Mucosa of gallbladder (tissue), 1 donor: ENCODE measurements around the gene APOA4. TPM values are rescaled to one million over a fixed set of nuclear protein-coding genes. Genes with fewer than 3 reads are reported as not detected.
A peak's percentile ranks its signal among the peaks of the same experiment; 100 is the strongest.

Experiments used
- DNase-seq: peaks from one replicate; pipeline ENCODE4 v3.0.0-alpha.2; 2020; ENCODE audit warnings: low spot score
- total RNA-seq: library from RNA; stranded (reverse); gene quantifications from one replicate; pipeline ENCODE4 v1.2.1, GENCODE V29; 2021
- donor health status: DM: no; HTN: no; CAD: no.

APOA4 gene
- total RNA-seq: not detected

DNA sequence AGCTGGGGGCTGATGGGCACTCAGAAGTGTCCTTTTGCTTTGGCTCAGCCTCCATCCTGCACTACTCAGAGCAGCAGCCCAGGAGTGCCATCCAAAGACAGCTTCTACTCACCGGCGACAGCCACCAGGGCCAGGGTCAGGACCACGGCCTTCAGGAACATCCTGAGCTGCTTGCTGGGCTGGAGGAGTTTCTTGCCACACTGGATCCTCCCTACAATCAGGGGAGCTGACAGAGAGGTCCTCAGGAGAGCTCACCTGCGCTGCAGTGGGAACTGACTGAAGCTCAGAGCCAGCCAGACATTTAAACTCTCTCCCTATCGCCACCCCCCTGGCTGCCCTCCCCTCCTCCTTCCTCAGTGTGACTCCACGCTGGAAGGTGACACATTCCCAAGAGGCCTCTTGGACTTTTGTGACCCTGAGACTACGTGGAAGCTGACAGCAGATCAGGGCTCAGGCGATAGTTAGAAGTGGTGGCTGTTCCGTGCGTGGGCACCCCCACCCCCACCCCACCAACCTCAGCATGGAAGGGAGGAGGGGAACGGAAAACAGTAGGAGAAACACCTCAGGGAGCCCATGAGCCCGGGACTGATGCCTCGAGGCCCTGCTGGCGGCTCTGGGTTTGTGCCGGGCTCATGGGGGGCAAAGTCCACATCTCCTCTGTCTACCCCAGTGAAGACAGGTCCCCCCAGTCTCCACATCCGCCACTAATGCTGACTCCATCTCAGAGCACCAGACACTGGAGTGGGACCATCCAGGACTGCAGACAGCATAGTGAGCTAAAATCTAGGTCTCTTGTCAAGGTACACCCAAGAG is at the start of gene APOA4:
Gene APOA4 (minus strand): TSS at position 274 of the 813 bp plus-strand sequence. CDS start 113 bp downstream, at position 161.
- no peak for DNase-seq

- DNase-seq: no peak
These were observed 48.1 kb upstream of the APOA4 start for GRCh38 chr11:116871248-116871647.

GRCh38 chr11:116870054-116870453 is 47.0 kb upstream of the APOA4 start:
- DNase-seq: no peak

- DNase-seq: no peak
These were observed 46.5 kb upstream of the APOA4 start for GRCh38 chr11:116869610-116870009.

GRCh38 chr11:116868066-116868465 is 45.0 kb upstream of the APOA4 start:
- DNase-seq: no peak

DNA sequence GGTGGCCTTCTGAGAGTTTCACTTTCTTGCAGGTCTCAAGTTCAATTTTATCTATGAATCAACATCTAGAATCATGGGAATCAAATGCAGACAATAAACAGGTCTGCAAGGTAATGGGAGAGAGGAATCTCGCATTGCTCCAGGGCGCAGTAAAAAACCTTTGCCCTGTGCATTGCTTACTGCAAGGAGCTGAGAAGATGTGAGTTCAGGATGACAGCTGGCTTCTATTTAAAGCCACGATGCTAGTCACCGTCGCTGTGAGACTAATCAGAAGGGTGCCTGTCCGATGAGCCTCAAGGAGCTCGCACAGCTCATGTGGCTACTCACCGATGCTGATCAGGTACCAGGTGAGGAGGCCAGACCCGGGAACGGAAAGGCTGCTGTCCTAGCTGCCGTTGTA is 44.5 kb upstream of the APOA4 start:
- DNase-seq: no peak

GRCh38 chr11:116866804-116867455 is 43.8 kb upstream of the APOA4 start:
- DNase-seq: no peak

DNA sequence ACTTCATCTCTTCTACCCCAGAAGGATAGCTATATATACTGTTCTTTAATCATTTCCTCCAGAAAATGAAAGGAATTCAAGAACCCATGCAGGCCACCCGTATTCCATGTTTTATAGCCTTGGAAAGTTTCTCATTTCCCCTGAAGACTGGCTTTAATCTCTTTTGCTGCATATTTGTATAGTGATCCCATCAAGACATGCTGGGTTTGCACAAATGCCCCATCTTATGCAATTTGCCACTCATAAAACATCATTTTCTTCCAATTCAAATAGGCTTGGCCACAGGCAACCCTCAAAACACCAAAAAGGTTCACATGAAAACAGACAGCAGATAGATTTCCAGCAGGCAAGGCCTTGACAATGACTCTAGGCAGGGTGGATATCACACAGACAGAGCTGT is 42.6 kb upstream of the APOA4 start:
- DNase-seq: no peak

GRCh38 chr11:116864531-116864930 is 41.4 kb upstream of the APOA4 start:
- no peak for DNase-seq

DNA sequence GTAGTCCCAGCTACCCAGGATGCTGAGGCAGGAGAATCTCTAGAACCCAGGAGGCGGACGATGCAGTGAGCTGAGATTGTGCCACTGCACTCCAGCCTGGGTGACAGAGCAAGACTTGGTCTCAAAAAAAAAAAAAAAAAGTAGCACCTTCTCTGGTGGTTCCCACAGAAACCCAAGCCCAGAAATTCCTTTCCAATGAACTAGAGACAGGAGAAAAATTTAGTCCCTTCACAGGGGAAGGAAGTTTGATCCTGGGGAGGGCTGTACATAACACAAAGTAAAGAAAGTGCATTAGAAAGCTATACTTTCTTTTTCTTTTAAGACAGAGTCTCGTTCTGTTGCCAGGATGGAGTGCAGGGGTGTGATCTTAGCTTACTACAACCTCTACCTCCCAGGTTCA is 39.8 kb upstream of the APOA4 start:
- DNase-seq: no peak

DNA sequence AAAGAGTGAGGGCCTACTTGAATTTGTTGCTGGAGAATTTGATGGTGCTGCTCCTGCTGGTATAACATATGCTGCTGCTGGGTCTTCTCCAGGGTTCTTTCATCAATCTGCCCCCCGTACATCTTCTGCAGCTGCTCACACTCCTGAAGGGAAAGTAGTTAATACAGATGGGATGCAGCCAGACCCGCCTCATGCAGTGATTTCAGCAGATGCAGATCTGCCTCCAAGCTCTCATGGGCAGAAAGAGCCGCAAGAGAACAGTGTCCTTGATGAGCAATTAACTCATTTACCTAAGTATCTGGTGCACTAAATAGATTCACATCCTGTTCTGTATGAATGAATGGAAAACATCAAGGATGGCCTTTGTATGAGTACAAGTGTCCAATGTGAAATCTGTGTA is 39.1 kb upstream of the APOA4 start:
- DNase-seq: no peak

GRCh38 chr11:116861539-116861938 is 38.4 kb upstream of the APOA4 start:
- no peak for DNase-seq

GRCh38 chr11:116860303-116860702 is 37.2 kb upstream of the APOA4 start:
- DNase-seq: no peak

DNA sequence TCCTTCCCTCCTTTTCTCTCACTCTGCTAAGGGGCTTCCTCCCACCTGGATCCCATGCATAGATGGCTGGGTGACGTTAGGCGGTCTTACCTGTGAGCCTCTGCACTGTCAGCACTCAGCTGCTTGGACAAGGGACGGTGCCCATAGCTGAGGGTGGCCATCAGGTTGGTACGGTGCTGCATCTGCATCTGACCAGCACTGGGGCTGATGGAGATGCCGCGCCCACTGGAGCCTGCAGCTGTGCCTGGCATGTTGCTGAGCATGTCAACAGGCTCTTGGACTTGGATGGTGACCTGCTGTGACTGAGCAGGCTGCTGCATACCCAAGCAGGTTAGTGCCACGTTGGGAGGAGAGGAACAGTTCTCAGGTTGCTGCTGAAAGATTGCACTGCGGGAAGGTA is 36.1 kb upstream of the APOA4 start:
- no peak for DNase-seq

- no peak for DNase-seq
These were observed 34.8 kb upstream of the APOA4 start for GRCh38 chr11:116857936-116858335.

- no peak for DNase-seq
These were observed 34.2 kb upstream of the APOA4 start for GRCh38 chr11:116857316-116857715.

- DNase-seq: no peak
These were observed 33.3 kb upstream of the APOA4 start for GRCh38 chr11:116856423-116856822.

GRCh38 chr11:116855413-116855812 is 32.3 kb upstream of the APOA4 start:
- no peak for DNase-seq

DNA sequence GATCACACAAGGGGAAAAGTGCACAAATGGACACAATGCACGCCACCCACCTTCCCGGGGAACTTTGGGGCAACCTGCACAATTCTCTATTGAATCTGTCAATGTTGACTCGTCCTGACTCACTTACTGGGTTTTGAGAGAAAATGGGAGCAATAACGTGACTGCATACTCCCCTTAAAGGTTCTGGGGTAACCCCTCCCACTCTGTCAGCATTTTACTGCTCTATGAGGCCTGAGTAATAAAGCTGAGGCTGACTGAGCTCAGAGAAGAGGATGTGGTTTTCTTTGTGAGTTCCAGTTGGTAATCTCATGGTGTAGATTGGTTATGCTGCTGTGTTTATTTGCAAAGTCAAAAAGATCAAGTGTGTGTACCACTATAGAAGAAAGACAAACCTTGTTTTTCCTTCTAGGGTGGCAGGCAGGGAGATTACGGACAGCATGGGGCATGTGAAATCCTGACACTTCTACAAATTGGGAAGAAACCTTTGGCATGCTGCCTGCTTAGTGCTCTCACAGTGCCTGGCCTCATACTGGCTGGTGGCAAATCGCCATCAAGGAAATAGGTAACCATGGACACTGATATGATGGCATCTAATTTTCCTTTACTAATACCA is 30.5 kb upstream of the APOA4 start:
- DNase-seq: peak; percentile 69

GRCh38 chr11:116852261-116853031 is 29.3 kb upstream of the APOA4 start:
- peak; percentile 49 for DNase-seq

DNA sequence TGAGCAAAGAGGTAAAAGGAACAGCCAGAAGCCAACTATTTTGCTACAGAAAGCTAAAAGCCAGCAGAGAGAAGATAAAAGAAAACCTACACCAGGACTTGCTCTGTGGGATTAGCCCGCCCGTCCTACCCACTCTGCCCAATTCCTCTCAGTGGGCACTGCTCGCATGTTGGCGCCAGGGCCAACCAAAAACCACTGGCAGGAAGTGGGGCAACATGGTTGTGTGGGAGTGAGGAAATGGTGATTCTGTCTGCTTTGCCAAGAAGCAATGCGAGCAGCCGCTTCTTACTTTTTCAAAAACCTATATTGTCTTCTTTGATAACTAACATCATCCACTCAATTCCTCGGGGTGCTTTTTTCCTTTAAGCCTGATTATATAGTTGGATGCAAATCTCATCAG is 28.5 kb upstream of the APOA4 start:
- no peak for DNase-seq

DNA sequence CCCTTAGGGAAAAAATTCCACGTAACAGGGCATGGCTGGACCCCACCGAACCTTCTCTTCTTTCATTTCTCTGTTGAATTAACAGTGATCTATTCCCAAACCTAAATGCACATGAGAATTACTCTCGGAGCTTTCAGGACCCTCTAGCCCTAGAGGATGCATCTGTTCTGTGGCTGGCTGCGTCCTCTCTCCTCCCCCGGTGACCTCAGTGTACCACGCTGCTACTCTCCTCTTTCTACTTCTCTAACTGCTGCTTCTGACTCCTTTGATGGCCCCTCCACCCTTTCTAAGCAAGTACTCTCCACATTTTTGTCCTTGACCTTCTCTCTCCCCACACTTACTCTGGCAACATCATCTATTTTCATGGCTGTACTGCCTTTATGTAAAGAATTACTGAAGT is 26.4 kb upstream of the APOA4 start:
- DNase-seq: no peak
